H1 (cell line): ENCODE results near the gene NAA10. TPM values are rescaled to one million over a fixed set of nuclear protein-coding genes. Genes with fewer than 3 reads are reported as not detected.

Experiments
- CTCF ChIA-PET: fragments of 300-600 bp; sonication (Branson Sonifier 250); formaldehyde crosslinking; loops from one replicate; lab custom pipeline; 2021; ENCODE audit not compliant: partially characterized antibody; lab: Charles Lee
- POLR2A ChIA-PET: fragments of 300-600 bp; sonication (Branson Sonifier 250); formaldehyde crosslinking; loops from one replicate; lab custom pipeline; 2021; ENCODE audit warnings: inconsistent platforms; ENCODE audit not compliant: partially characterized antibody; lab: Charles Lee
- DNase-seq, 2 experiments: peaks; one replicate each; pipeline versions ENCODE4 v3.0.0 to v3.0.0-alpha.2; 2010 to 2022; ENCODE audit warnings: low spot score in 2 of 2, low read depth in 1 of 2, mixed read lengths in 1 of 2
- FAIRE-seq: peaks from 2 replicates; lab custom pipeline; 2011; peaks lifted over from hg19 to GRCh38; lab: Jason Lieb, UNC
- H2AFZ ChIP-seq: 2 replicates; pipeline ENCODE4 v1.8.1; 2012; ENCODE audit warnings: low read length, inconsistent platforms
- H2AK5ac ChIP-seq: 2 replicates; pipeline ENCODE4 v1.6.1; 2013; ENCODE audit warnings: low read depth, low read length
- H2BK120ac ChIP-seq: replicated peaks from 2 replicates; pipeline ENCODE3; 2013; ENCODE audit warnings: low read depth, low read length, inconsistent platforms
- H2BK12ac ChIP-seq: 2 replicates; pipeline ENCODE4 v1.6.1; 2013; ENCODE audit warnings: low read depth, low read length
- H2BK15ac ChIP-seq: 2 replicates; pipeline ENCODE4 v1.6.1; 2013; ENCODE audit warnings: low read length
- H2BK20ac ChIP-seq: 2 replicates; pipeline ENCODE4 v1.6.1; 2013; ENCODE audit warnings: low read length
- H2BK5ac ChIP-seq: 2 replicates; pipeline ENCODE4 v1.6.1; 2013; ENCODE audit warnings: low read depth, low read length
- H3K14ac ChIP-seq: 2 replicates; pipeline ENCODE4 v1.6.1; 2013; ENCODE audit warnings: inconsistent platforms; ENCODE audit not compliant: insufficient read length
- H3K18ac ChIP-seq: 2 replicates; pipeline ENCODE4 v1.6.1; 2013; ENCODE audit warnings: low read length; ENCODE audit errors: extremely low read depth
- H3K23ac ChIP-seq: 2 replicates; pipeline ENCODE4 v1.6.1; 2013; ENCODE audit warnings: inconsistent platforms; ENCODE audit not compliant: insufficient read length
- H3K23me2 ChIP-seq: 2 replicates; pipeline ENCODE4 v1.6.1; 2013; ENCODE audit warnings: low read depth, low read length
- H3K27ac ChIP-seq: 2 replicates; pipeline ENCODE4 v1.6.1; 2011; ENCODE audit warnings: low read depth, low read length, inconsistent platforms
- H3K27me3 ChIP-seq, 4 experiments: replicated peaks in 1 of 4; 1 replicate in 1 of 4; 2 replicates in 3 of 4; pipeline versions ENCODE4 v1.6.1 to v1.8.1; 2011 to 2013; ENCODE audit warnings: low read length in 3 of 4, mild to moderate bottlenecking in 3 of 4, inconsistent platforms in 2 of 4, mixed read lengths in 2 of 4, moderate library complexity in 1 of 4; ENCODE audit not compliant: control insufficient read depth in 3 of 4, insufficient read depth in 3 of 4; ENCODE audit errors: extremely low read depth in 1 of 4
- H3K36me3 ChIP-seq, 4 experiments: 2 replicates each; pipeline versions ENCODE4 v1.6.1 to v1.8.1; 2011 to 2013; ENCODE audit warnings: mild to moderate bottlenecking in 4 of 4, low read length in 3 of 4, moderate library complexity in 2 of 4, control low read depth in 1 of 4, inconsistent platforms in 1 of 4; ENCODE audit not compliant: insufficient read depth in 4 of 4, control insufficient read depth in 2 of 4
- H3K4ac ChIP-seq: replicated peaks from 2 replicates; pipeline ENCODE3; 2013; ENCODE audit warnings: low read length, low read depth, mixed read lengths, inconsistent platforms; ENCODE audit not compliant: insufficient read length
- H3K4me1 ChIP-seq, 4 experiments: replicated peaks in 1 of 4; 1 replicate in 1 of 4; 2 replicates in 3 of 4; pipeline versions ENCODE4 v1.6.1 to v1.8.1; 2011 to 2013; ENCODE audit warnings: low read length in 3 of 4, inconsistent platforms in 2 of 4, mixed read lengths in 1 of 4; ENCODE audit not compliant: insufficient read depth in 4 of 4, control insufficient read depth in 3 of 4
- H3K4me2 ChIP-seq, 2 experiments: 2 replicates each; pipeline versions ENCODE4 v1.6.1 to v1.8.1; 2011 to 2013; ENCODE audit warnings: low read depth in 2 of 2, low read length in 2 of 2, control low read depth in 1 of 2, inconsistent platforms in 1 of 2, mild to moderate bottlenecking in 1 of 2; ENCODE audit not compliant: insufficient read depth in 1 of 2
- H3K4me3 ChIP-seq, 4 experiments: fragments of 200-600, 300-600 bp in 1 of 4; sonication (generic), shearing (Covaris generic), sonication (Bioruptor Twin) in 1 of 4; 2 replicates each; pipeline versions ENCODE4 v1.5.1 to v1.8.1; 2011 to 2016; ENCODE audit warnings: low read length in 4 of 4, low read depth in 3 of 4, control low read depth in 2 of 4, inconsistent platforms in 2 of 4, mild to moderate bottlenecking in 2 of 4, mixed read lengths in 1 of 4, moderate library complexity in 1 of 4; ENCODE audit not compliant: insufficient read depth in 2 of 4; ENCODE audit errors: extremely low read depth in 1 of 4
- H3K56ac ChIP-seq: replicated peaks from 2 replicates; pipeline ENCODE3; 2013; ENCODE audit warnings: low read depth, mild to moderate bottlenecking, mixed read lengths, low read length, inconsistent platforms; ENCODE audit not compliant: insufficient read length
- H3K79me1 ChIP-seq: 2 replicates; pipeline ENCODE4 v1.6.1; 2013; ENCODE audit warnings: low read depth, low read length, control low read depth
- H3K79me2 ChIP-seq, 2 experiments: 2 replicates each; pipeline versions ENCODE4 v1.6.1 to v1.8.1; 2012 to 2013; ENCODE audit warnings: low read length in 2 of 2, mild to moderate bottlenecking in 2 of 2, inconsistent platforms in 1 of 2; ENCODE audit not compliant: insufficient read depth in 2 of 2, control insufficient read depth in 1 of 2
- H3K9ac ChIP-seq, 4 experiments: replicated peaks in 1 of 4; 1 replicate in 1 of 4; 2 replicates in 3 of 4; pipeline versions ENCODE4 v1.6.1 to v1.8.1; 2011 to 2013; ENCODE audit warnings: low read depth in 3 of 4, low read length in 3 of 4, control low read depth in 2 of 4, mild to moderate bottlenecking in 2 of 4, moderate library complexity in 2 of 4, inconsistent platforms in 1 of 4; ENCODE audit errors: extremely low read depth in 1 of 4
- H3K9me3 ChIP-seq, 2 experiments: 2 replicates each; pipeline versions ENCODE4 v1.6.1 to v1.8.1; 2012 to 2013; ENCODE audit warnings: mild to moderate bottlenecking in 2 of 2, moderate library complexity in 2 of 2, control low read depth in 1 of 2, inconsistent platforms in 1 of 2, low read depth in 1 of 2, low read length in 1 of 2, mixed read lengths in 1 of 2; ENCODE audit not compliant: insufficient read depth in 2 of 2
- H4K20me1 ChIP-seq, 2 experiments: replicated peaks in 1 of 2; 2 replicates each; pipeline versions ENCODE3 to v1.8.1; 2011 to 2013; ENCODE audit warnings: inconsistent platforms in 2 of 2, low read length in 2 of 2, mild to moderate bottlenecking in 1 of 2; ENCODE audit not compliant: insufficient read depth in 2 of 2, control insufficient read depth in 1 of 2
- H4K5ac ChIP-seq: 2 replicates; pipeline ENCODE4 v1.6.1; 2013; ENCODE audit warnings: low read length, low read depth, mixed read lengths, inconsistent platforms; ENCODE audit not compliant: insufficient read length
- H4K8ac ChIP-seq: 2 replicates; pipeline ENCODE4 v1.8.0; 2013; ENCODE audit warnings: mild to moderate bottlenecking, moderate library complexity, low read length, inconsistent platforms; ENCODE audit not compliant: insufficient read depth; ENCODE audit errors: extremely low read depth
- H4K91ac ChIP-seq: replicated peaks from 2 replicates; pipeline ENCODE3; 2013; ENCODE audit warnings: low read length, mixed read lengths, inconsistent platforms; ENCODE audit not compliant: insufficient read length
- HDAC6 ChIP-seq: IDR thresholded peaks from one replicate; pipeline ENCODE4 v1.7.1; 2012; ENCODE audit warnings: low read depth, mild to moderate bottlenecking, inconsistent platforms, low read length, moderate library complexity
- KDM1A ChIP-seq: fragments of 200-600, 300-600 bp; sonication (generic); IDR thresholded peaks from 2 replicates; pipeline ENCODE4 v1.7.1; 2016; ENCODE audit warnings: mild to moderate bottlenecking, low read length, borderline replicate concordance
- RAD21 ChIP-seq, 2 experiments: IDR thresholded peaks in 1 of 2; conservative IDR thresholded peaks in 1 of 2; 2 replicates each; pipeline ENCODE4 v1.6.1; 2011; ENCODE audit warnings: low read depth in 2 of 2, low read length in 2 of 2, improper control_type of control experiment in 1 of 2, inconsistent platforms in 1 of 2, mild to moderate bottlenecking in 1 of 2, moderate library complexity in 1 of 2
- RXRA ChIP-seq: IDR thresholded peaks from 2 replicates; pipeline ENCODE4 v1.6.1; 2011; ENCODE audit warnings: low read depth, mild to moderate bottlenecking, low read length, moderate library complexity; ENCODE audit not compliant: insufficient read depth
- YY1 ChIP-seq: IDR thresholded peaks from 2 replicates; pipeline ENCODE4 v1.6.1; 2011; ENCODE audit warnings: low read depth, mild to moderate bottlenecking, low read length
- WGBS, 2 experiments: shearing (Covaris generic) in 1 of 2; methylation state at CpG; one replicate each; pipeline versions ENCODE4 v1.1.6 to v1.1.7; 2013 to 2015; ENCODE audit warnings: low lambda C conversion rate in 2 of 2, mixed read lengths in 2 of 2, inconsistent platforms in 1 of 2, low coverage in 1 of 2, missing lambda C conversion rate in 1 of 2; ENCODE audit not compliant: insufficient replicate concordance in 2 of 2, insufficient coverage in 1 of 2, insufficient read length in 1 of 2; ENCODE audit errors: extremely low coverage in 1 of 2, missing lambda C conversion rate in 1 of 2; 5-methylcytosine and 5-hydroxymethylcytosine counted together
- polyA plus RNA-seq, 7 experiments: library from polyadenylated mRNA; depleted of rRNA in 3 of 7; stranded (reverse) in 5 of 7; unstranded in 2 of 7; fragments of >200 nt in 5 of 7; fragments of 200-250 nt in 2 of 7; gene quantifications; 1 replicate in 5 of 7; 2 replicates in 1 of 7; 4 replicates in 1 of 7; pipeline versions ENCODE4 v1.2.1 to v1.2.3, GENCODE V29; 2011 to 2013; ENCODE audit warnings: missing spikeins in 2 of 7, mixed read lengths in 2 of 7
- total RNA-seq: library from RNA; stranded (reverse); fragmentation: NEBNext Ultra II Directional; extraction: Animal tissue kit (Norgen Biotek cat#: 25700); gene quantifications from 2 replicates; pipeline ENCODE4 v1.2.1, GENCODE V29; 2021
- TF ChIP-seq, protein P1 (sequence below), 3 experiments: IDR thresholded peaks; 1 replicate in 2 of 3; 2 replicates in 1 of 3; pipeline versions ENCODE4 v1.5.1 to v1.6.1; 2011; ENCODE audit warnings: low read length in 3 of 3, mild to moderate bottlenecking in 3 of 3, inconsistent platforms in 2 of 3, low read depth in 1 of 3, moderate library complexity in 1 of 3; ENCODE audit not compliant: insufficient read depth in 1 of 3; ENCODE audit errors: control extremely low read depth in 1 of 3

Gene NAA10
- total and polyA plus RNA-seq, 2 of the 8 experiments (the other 6 are each of a cell fraction or from before 2014, with no cell fraction given) = 80.4 to 98.8 TPM

DNA sequence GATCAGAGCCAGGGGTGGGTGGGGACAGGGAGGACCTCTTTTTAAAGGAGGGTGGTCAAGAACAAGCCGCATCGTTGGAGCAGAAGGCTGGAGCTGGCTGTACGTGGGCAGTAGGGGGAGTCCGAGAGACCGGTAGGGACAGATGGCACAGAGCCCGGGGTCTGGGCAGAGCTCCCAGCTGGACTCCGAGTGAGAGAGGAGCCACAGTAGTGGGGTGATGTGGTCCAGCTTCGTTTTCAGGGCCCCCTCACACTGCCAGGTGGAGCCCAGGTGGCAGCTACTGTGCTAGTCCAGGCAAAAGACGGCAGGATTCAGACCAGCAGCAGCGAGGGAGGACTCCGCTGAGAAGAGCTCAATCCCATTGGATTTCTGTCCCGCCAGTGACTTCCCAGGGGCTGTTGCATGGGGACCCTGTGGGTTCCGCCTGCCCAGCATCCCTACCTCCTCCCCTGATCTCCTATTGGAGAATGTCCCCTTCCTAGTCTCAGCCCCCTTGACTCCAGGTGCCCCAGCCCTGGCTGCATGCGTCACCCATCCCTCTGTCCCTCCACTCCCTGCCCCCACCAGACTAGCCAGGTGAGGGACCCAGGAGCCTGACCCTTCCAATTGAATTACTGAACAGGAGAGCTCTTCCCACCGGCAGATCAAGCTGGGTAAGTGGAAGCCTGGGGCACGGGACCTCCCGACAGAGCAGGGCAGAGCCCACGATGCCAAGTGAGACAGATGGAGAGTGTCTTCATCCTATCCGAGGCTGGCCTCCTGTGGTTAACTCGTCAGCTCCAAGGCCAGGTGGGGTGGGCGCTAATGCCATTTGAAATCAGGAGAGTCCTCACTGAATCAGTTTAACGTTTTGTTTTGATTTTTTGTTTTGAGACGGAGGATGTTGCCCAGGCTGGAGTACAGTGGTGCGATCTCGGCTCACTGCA lies 11.6 kb downstream of the NAA10 start:
- Histone ChIP-seq H2AFZ (no peak overlapping the region), H3K23me2 (peaks cover 15% of the 10 kb centered on the region; the same call in 1 of the 2 replicates), H3K9me3 (no peaks in the 10 kb centered on the region), H3K56ac (no peak overlapping the region), H3K18ac (no peak overlapping the region; the same call in 1 of the 2 replicates), H2AK5ac (no peak overlapping the region), H3K79me2 (peaks cover 0 to 3% of the 10 kb centered on the region in 2 experiments; a peak in 1 of 4 replicates), H3K23ac (no peak overlapping the region), H3K14ac (no peak overlapping the region), H3K27me3 (no peaks in the 10 kb centered on the region), H4K5ac (no peak overlapping the region), H2BK12ac (no peak overlapping the region), H4K20me1 (peaks cover 0 to 2% of the 10 kb centered on the region in 2 experiments), H2BK5ac (no peak overlapping the region), H3K27ac (no peak overlapping the region), H3K4me1 (peaks cover 3 to 16% (median 12%) of the 10 kb centered on the region in 4 experiments), H2BK120ac (no peak overlapping the region), H4K91ac (no peak overlapping the region), H3K4ac (no peak overlapping the region), H2BK20ac (no peak overlapping the region), H3K79me1 (no peaks in the 10 kb centered on the region; the same call in 1 of the 2 replicates), H3K4me3 (no peak overlapping the region), H2BK15ac (no peak overlapping the region), H4K8ac (no peak overlapping the region; the same call in 1 of the 2 replicates), H3K9ac (no peak overlapping the region), H3K4me2 (no peak overlapping the region; a peak in 1 of 4 replicates), H3K36me3 (0 out of 8 replicates have a peak, but pooled peaks cover 0 to 2% (median 0%) of the 10 kb centered on the region in 4 experiments)
- TF ChIP-seq RAD21 (IDR thresholded peaks at IDR 0.05 in 1 of 2, conservative IDR thresholded peaks at IDR 0.05 in 1 of 2; ENCODE audit: low read depth in 2 of 2, low read length in 2 of 2) = peak in 1 of 2 experiments; percentile 23; a peak in 1 of 4 replicates
- no peak for TF ChIP-seq HDAC6
- TF ChIP-seq KDM1A = no peak
- TF ChIP-seq YY1 = no peak
- TF ChIP-seq RXRA = no peak
- TF ChIP-seq, protein P1, sequence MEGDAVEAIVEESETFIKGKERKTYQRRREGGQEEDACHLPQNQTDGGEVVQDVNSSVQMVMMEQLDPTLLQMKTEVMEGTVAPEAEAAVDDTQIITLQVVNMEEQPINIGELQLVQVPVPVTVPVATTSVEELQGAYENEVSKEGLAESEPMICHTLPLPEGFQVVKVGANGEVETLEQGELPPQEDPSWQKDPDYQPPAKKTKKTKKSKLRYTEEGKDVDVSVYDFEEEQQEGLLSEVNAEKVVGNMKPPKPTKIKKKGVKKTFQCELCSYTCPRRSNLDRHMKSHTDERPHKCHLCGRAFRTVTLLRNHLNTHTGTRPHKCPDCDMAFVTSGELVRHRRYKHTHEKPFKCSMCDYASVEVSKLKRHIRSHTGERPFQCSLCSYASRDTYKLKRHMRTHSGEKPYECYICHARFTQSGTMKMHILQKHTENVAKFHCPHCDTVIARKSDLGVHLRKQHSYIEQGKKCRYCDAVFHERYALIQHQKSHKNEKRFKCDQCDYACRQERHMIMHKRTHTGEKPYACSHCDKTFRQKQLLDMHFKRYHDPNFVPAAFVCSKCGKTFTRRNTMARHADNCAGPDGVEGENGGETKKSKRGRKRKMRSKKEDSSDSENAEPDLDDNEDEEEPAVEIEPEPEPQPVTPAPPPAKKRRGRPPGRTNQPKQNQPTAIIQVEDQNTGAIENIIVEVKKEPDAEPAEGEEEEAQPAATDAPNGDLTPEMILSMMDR (IDR thresholded peaks at IDR 0.05; ENCODE audit: control extremely low read depth in 1 of 3, insufficient read depth in 1 of 3, low read depth in 1 of 3, low read length in 3 of 3) = peak in 2 of 3 experiments; percentile 21 to 22; a peak in 2 of 4 replicates
- ChIA-PET POLR2A (interaction anchor here (0.8 to 14.9 kb wide), 10 partner anchors 11 to 48 kb away, joined by 3 to 231 read pairs (median 4); partner anchors contain the start of genes AVPR2, HCFC1, NAA10 and RENBP), CTCF (interaction anchor here (0.8 to 19.6 kb wide), 17 partner anchors 9 to 486 kb away, joined by 3 to 272 read pairs (median 4); partner anchors contain the start of genes DNASE1L1 and RENBP)
- WGBS, 2 experiments = 86% methylated on average over 20 of the region's 25 CpGs; no CpG with 5 or more reads in 1 of the 2 experiments
- FAIRE-seq = no peak
- no peak for DNase-seq
